ENCODE data around the gene TGFBR3. TPM values are rescaled to one million over a fixed set of nuclear protein-coding genes. Genes with fewer than 3 reads are reported as not detected.
A peak's percentile ranks its signal among the peaks of the same experiment; 100 is the strongest.

TGFBR3 gene
- total and polyA plus RNA-seq, 9 of the 15 experiments (the other 6 are each of a cell fraction or from before 2014, with no cell fraction given) = 3.6 to 32.4 (median 15.6) TPM

DNA sequence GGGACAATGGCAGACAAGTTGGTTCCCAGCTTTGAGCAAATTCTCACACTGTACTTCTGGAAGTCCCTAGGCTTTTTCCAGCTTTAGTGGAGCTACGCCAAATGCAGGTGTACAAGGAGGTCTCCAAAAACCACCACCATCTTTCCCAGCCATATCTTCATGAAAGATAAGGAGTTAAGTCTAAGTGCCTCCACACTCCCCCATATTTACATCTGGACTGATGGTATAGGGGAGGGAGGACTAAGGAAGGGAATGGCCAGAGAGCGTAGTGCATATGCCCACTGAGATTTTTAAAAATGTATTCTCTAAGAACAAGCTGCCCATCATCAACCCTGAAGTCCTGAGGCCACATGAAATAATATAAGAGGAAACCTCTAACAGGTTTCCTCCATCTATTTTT, 161.3 kb downstream of the TGFBR3 start (continued):
- TF ChIP-seq, protein P1, sequence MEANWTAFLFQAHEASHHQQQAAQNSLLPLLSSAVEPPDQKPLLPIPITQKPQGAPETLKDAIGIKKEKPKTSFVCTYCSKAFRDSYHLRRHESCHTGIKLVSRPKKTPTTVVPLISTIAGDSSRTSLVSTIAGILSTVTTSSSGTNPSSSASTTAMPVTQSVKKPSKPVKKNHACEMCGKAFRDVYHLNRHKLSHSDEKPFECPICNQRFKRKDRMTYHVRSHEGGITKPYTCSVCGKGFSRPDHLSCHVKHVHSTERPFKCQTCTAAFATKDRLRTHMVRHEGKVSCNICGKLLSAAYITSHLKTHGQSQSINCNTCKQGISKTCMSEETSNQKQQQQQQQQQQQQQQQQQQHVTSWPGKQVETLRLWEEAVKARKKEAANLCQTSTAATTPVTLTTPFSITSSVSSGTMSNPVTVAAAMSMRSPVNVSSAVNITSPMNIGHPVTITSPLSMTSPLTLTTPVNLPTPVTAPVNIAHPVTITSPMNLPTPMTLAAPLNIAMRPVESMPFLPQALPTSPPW (CRISPR knock-in tag; IDR thresholded peaks at IDR 0.05) = no peak; the same call in 1 of the 2 replicates
- TF ChIP-seq CBFA2T2 (conservative IDR thresholded peaks at IDR 0.05) = peak; percentile 22; the same call in 1 of the 2 replicates
- no peak for TF ChIP-seq SRSF1 (IDR thresholded peaks at IDR 0.05; ENCODE audit: low read depth, low read length)
- TF ChIP-seq GATAD2A (IDR thresholded peaks at IDR 0.05) = no peak
- no peak for TF ChIP-seq EGR1 (conservative IDR thresholded peaks at IDR 0.05)
- TF ChIP-seq CCNT2 (IDR thresholded peaks at IDR 0.05; ENCODE audit: borderline replicate concordance, extremely low read depth, insufficient read length, low read depth, low read length) = no peak
- TF ChIP-seq BHLHE40 (IDR thresholded peaks at IDR 0.05; ENCODE audit: low read length) = no peak
- TF ChIP-seq CBFA2T3 (IDR thresholded peaks at IDR 0.05) = peak; percentile 46; the same call in 1 of the 2 replicates
- TF ChIP-seq RB1 (IDR thresholded peaks at IDR 0.05; ENCODE audit: low read depth) = no peak
- TF ChIP-seq, protein P2, sequence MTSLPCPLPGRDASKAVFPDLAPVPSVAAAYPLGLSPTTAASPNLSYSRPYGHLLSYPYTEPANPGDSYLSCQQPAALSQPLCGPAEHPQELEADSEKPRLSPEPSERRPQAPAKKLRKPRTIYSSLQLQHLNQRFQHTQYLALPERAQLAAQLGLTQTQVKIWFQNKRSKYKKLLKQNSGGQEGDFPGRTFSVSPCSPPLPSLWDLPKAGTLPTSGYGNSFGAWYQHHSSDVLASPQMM (CRISPR knock-in tag; IDR thresholded peaks at IDR 0.05) = no peak
- TF ChIP-seq, protein P3, sequence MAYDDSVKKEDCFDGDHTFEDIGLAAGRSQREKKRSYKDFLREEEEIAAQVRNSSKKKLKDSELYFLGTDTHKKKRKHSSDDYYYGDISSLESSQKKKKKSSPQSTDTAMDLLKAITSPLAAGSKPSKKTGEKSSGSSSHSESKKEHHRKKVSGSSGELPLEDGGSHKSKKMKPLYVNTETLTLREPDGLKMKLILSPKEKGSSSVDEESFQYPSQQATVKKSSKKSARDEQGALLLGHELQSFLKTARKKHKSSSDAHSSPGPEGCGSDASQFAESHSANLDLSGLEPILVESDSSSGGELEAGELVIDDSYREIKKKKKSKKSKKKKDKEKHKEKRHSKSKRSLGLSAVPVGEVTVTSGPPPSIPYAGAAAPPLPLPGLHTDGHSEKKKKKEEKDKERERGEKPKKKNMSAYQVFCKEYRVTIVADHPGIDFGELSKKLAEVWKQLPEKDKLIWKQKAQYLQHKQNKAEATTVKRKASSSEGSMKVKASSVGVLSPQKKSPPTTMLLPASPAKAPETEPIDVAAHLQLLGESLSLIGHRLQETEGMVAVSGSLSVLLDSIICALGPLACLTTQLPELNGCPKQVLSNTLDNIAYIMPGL (CRISPR knock-in tag; IDR thresholded peaks at IDR 0.05) = no peak
- TF ChIP-seq TEAD2 (tag; IDR thresholded peaks at IDR 0.05) = no peak
- no peak for TF ChIP-seq ELF1 (tag; IDR thresholded peaks at IDR 0.05)
- TF ChIP-seq ZNF197 (CRISPR knock-in tag; IDR thresholded peaks at IDR 0.05; ENCODE audit: low read depth) = no peak
- TF ChIP-seq TBL1XR1 (IDR thresholded peaks at IDR 0.05; ENCODE audit: low read length in 2 of 2) = no peak
- no peak for TF ChIP-seq HOXB6 (CRISPR knock-in tag; IDR thresholded peaks at IDR 0.05; ENCODE audit: borderline replicate concordance)
- TF ChIP-seq, protein P4, sequence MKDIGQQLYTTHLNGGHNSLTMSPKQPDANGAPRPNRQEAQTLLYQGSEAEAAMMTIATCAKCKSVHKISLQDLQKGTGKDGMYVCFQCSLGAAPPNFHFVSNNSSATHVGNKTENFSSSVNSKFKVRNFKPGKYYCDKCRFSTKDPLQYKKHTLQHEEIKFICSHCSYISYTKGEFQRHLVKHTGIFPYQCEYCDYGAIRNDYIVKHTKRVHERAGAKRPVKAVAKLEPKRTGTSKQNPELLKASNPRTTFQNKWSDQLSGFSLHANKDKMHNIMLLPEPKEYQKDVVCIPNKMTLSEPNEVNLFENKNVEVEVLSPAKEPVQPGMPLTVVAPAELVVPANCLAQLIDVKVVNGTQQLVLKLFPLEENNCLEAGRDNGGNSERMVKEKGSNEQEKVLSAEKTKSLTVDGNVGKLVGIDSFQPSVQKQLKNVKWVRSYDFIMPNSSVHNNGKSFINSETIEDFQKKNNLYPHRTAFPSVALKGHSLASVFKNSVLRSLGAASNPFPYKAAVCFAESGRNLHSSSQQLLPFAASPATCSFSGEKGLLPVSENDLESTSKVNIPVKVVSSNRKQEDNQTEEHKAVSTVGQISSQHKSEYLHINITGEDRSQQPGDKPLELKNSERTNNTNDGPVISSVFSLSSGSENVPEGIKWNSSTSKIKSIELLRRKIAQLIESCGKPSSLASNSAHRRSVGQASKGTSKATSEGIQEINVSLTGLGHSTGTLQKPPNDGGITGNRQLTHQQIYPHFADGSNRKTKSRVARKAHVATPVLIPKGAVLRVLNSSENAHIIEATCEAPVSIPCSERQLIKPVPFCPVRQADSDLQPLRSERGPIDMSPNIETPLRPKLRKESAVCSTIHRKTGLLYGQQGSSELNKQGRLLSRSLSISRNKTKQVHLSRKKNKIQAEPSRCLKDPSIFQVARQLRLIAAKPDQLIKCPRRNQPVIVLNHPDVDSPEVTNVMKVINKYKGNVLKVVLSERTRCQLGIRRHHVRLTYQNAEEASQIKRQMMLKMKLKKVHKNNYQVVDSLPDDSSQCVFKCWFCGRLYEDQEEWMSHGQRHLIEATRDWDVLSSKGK (CRISPR knock-in tag; IDR thresholded peaks at IDR 0.05) = no peak
- TF ChIP-seq ZBTB8A (IDR thresholded peaks at IDR 0.05; ENCODE audit: partially characterized antibody) = no peak
- TF ChIP-seq, protein P5, sequence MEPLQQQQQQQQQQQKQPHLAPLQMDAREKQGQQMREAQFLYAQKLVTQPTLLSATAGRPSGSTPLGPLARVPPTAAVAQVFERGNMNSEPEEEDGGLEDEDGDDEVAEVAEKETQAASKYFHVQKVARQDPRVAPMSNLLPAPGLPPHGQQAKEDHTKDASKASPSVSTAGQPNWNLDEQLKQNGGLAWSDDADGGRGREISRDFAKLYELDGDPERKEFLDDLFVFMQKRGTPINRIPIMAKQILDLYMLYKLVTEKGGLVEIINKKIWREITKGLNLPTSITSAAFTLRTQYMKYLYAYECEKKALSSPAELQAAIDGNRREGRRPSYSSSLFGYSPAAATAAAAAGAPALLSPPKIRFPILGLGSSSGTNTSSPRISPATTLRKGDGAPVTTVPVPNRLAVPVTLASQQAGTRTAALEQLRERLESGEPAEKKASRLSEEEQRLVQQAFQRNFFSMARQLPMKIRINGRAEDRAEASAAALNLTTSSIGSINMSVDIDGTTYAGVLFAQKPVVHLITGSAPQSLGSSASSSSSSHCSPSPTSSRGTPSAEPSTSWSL (CRISPR knock-in tag; IDR thresholded peaks at IDR 0.05; ENCODE audit: borderline replicate concordance) = no peak
- no peak for TF ChIP-seq MYC (IDR thresholded peaks at IDR 0.05; ENCODE audit: low read depth, low read length)
- no peak for TF ChIP-seq MYC (CRISPR knock-in tag; IDR thresholded peaks at IDR 0.05; ENCODE audit: borderline replicate concordance, low read depth)
